ENCODE results near the gene ACCS.

DNA sequence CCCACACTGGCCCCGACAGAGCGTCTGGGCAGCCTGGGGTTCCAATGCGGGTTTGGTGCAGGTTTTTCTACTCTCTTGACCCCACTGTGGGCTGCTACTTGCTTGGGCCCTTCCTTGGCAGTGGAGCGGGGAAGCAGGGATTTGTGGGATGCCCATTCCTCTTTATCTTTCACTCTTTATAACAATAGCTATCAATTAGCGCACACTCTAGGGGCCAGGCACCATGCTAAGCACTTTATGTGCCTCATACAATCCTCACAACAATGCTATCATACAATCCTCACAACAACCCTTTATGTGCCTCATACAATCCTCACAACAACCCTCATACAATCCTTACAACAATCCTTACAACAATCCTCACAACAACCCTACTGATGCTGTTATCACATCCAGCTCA lies 12.7 kb downstream of the ACCS start:
- TF ChIP-seq, protein P1, sequence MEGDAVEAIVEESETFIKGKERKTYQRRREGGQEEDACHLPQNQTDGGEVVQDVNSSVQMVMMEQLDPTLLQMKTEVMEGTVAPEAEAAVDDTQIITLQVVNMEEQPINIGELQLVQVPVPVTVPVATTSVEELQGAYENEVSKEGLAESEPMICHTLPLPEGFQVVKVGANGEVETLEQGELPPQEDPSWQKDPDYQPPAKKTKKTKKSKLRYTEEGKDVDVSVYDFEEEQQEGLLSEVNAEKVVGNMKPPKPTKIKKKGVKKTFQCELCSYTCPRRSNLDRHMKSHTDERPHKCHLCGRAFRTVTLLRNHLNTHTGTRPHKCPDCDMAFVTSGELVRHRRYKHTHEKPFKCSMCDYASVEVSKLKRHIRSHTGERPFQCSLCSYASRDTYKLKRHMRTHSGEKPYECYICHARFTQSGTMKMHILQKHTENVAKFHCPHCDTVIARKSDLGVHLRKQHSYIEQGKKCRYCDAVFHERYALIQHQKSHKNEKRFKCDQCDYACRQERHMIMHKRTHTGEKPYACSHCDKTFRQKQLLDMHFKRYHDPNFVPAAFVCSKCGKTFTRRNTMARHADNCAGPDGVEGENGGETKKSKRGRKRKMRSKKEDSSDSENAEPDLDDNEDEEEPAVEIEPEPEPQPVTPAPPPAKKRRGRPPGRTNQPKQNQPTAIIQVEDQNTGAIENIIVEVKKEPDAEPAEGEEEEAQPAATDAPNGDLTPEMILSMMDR (IDR thresholded peaks at IDR 0.05), result no peak
- no peak for TF ChIP-seq POLR2A (IDR thresholded peaks at IDR 0.05)

All from lower leg skin (tissue), 3 donors.